NCI-H446 treated with DMSO at 0.1 percent for 48 hours (cell line): ENCODE measurements around the gene PTPN20.

Experiments used
- DNase-seq: peaks from one replicate; lab custom pipeline; 2025; lab: John Stamatoyannopoulos, UW

The PTPN20 gene

DNA sequence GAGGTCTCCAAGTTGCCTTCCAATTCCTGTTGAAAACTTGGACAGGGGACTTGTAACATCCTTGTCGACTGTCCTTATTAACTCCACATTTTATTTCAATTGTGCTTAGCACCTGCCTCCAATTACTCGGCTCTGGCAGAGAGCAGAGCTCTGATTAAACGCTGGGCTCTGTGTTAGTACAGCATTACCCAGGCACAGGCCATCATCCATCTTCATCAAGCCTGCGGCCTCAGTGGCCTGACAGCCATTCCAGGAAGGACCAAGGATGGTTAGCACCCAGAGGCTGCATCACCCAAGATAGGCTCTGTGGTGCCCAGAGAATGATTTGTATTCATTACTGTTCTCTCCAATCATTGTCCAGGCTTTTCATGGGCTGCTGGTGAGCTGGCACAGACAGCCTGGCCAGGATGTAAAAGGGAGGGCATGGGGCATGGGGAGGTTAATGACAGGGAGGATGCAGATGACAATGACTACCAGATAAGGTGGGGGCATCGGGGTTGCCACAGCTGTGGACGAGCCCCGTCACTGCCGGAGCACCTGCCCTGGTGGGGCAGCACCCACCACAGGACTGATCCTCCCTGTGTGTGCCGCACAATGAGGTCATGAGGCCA, 123.3 kb downstream of the PTPN20 start:
- DNase-seq, result no peak

DNA sequence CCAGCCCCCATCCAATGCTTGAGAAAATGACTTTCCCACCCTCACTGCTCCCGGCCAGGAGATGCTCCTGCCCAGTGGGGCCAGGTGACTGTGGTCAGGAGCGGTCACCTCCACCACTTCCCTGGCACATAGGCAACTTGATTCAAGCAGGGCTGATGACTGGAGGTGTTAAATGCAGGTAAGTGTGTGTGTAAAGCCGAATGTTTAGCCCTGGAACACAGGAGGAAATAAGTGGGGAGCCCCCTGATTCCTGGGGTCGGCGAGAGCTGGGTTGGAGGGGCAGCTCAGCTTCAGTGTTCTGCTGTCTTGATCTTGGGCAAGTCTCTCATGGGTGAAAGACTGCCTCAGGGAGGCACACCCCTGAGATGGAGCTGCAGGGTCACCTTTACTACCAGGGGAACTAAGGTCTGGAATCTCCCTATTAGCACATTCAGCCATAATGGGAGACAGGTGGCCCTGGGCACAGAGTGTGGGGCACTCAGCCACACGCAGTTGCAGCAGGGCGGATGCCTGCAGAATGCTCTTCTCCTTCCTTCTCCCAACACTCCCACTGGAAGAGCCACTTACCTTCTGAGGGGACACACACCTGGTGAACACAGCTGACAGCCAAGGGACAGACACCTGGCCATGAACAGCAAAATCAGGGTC, 124.1 kb downstream of the PTPN20 start:
- no peak for DNase-seq

GRCh38 chr10:47035819-47036337, 124.7 kb downstream of the PTPN20 start:
- DNase-seq, result no peak

- DNase-seq, result no peak
Observed at GRCh38 chr10:47036771-47037170, 125.5 kb downstream of the PTPN20 start.

DNA sequence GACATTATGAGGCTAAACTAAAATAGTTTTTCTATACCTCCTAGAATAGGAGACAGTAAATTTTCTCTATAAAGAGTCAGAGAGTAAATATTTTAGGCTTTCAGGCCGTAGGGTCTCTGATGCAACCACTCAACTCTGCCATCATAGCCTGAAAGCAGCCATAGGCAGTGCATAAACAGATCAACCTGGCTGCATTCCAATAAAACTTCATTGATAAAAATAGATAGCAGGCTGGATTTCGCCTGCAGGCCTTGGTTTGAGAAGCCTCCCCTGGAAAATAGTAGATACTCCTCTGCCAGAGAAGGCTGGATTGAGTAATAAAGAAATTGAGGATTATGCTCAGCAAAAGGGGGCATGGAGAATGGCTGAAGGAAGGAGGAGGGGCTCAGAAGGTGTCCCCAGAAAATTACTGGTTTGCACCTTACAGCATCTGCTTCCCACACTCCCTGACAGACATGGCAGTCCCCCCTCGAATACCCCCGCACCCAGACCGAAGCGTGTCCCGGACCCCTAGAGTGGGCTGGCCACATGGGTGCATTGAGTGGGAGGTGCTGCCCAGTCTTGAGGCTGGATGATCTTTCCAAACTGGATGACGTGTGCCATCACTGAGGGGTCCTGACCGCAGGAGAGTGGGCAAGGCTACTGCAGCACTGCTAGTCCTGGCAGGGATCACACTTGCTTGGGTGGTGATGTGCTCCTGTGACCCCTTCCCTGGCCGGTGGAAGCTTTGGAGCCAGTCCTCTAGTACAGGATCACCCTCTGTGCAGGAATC, 126.6 kb downstream of the PTPN20 start:
- DNase-seq, result no peak

- no peak for DNase-seq
Observed at GRCh38 chr10:47038881-47039561, 127.8 kb downstream of the PTPN20 start.

GRCh38 chr10:47039562-47039913, 128.3 kb downstream of the PTPN20 start:
- DNase-seq, result no peak

GRCh38 chr10:47040041-47040491, 128.8 kb downstream of the PTPN20 start:
- DNase-seq, result no peak

DNA sequence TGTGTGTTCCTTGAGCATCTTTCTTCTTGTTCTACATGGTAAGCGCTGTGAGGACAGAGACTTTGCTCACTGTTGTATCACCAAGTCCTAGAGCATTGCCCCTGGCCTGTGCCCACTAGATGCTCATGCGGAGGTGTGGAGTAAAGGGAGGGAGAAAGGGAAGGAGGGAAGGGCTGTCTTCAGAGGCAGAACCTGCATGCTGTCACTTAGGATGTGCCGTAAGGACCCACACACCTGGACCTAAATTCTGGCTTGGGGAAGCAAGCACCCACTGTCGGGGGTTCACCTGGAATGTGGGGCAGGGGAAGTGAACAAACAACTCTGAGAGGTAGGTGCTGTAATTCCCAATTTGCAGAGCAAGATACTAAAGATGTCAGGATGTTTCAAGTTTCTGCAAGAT, 129.5 kb downstream of the PTPN20 start:
- no peak for DNase-seq

GRCh38 chr10:47041396-47042198, 130.4 kb downstream of the PTPN20 start:
- DNase-seq, result no peak

DNA sequence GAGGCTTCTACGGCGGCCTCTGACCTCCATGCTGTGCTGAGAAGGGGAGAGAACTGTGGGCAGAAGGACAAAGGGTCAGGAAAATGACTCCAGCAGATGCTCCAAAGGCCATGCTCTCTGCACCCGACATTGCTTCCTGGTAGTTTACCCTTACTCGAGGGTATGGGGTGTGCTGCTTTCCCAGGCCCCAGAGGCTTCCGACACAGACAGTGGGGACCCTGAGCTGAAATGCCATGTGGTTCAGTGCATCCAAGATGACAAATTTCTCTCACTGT, 130.9 kb downstream of the PTPN20 start:
- DNase-seq, result no peak

- DNase-seq, result no peak
Observed at GRCh38 chr10:47042780-47043750, 131.8 kb downstream of the PTPN20 start.

GRCh38 chr10:47043928-47044538, 132.8 kb downstream of the PTPN20 start:
- DNase-seq, result no peak

DNA sequence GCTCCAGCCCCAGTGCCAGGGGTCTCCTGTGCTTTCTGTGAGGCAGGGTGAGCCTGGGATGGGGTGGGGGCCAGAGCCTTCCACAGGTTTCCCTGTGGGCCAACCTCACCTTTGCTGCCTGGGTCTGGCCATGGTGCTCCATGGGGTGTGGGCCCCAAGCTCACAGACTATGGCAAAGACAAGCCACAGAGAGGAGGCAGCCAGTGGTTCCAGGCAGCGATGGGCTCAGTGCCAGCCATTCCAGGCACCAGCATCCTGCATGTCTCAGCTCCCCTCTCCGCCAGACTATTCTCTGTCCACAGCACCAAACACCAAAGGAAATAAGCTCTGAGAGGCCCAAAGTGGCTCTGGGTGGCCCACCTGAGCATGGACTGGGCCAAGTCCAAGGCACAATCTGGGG, 133.5 kb downstream of the PTPN20 start:
- DNase-seq, result no peak

DNA sequence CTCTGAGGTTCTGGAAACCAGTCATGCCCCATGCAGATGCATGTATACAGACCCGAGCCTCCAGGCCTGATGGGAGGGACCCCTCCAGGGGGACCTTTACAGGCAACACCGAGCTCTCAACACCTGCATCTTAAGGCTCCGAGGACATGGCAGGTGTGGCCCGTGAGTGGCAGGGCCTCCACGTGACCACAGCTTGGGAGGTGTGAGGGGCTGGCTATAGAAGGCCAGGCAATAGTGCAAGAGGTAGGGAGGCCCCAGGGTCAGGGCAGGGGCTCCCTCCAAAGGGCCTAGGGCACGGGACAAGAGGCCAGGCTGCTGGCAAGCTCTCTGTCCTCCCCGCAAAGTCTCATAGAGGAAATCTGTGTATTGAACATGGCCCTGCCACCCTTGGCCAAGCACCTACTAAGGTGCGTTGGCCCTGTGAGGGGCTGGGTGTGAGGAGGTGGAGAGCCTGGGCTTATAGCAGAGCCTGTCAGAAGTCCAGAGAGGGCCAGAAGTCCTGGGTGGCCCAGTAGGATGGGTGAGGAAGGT, 134.2 kb downstream of the PTPN20 start:
- no peak for DNase-seq

- DNase-seq, result no peak
Observed at GRCh38 chr10:47046321-47047126, 135.3 kb downstream of the PTPN20 start.

DNA sequence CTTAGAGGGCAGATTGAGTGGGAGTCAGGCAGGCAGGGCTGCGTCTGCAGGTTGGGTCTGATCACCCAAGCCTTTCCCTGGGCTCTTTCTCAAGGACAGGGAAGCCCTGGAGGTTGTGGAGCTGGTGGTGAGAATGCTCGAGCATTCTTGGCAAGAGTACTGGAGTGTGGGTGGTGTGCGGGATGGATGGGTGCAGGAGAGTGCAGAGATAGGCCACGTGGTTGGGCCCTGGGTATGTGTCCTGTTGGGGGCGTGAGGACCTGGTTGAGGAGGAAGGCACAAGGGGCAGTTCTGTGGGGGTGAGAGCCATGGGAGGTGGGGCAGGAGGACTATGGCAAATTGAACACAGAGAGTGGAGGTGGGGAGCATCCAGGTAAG, 135.9 kb downstream of the PTPN20 start:
- DNase-seq, result no peak

DNA sequence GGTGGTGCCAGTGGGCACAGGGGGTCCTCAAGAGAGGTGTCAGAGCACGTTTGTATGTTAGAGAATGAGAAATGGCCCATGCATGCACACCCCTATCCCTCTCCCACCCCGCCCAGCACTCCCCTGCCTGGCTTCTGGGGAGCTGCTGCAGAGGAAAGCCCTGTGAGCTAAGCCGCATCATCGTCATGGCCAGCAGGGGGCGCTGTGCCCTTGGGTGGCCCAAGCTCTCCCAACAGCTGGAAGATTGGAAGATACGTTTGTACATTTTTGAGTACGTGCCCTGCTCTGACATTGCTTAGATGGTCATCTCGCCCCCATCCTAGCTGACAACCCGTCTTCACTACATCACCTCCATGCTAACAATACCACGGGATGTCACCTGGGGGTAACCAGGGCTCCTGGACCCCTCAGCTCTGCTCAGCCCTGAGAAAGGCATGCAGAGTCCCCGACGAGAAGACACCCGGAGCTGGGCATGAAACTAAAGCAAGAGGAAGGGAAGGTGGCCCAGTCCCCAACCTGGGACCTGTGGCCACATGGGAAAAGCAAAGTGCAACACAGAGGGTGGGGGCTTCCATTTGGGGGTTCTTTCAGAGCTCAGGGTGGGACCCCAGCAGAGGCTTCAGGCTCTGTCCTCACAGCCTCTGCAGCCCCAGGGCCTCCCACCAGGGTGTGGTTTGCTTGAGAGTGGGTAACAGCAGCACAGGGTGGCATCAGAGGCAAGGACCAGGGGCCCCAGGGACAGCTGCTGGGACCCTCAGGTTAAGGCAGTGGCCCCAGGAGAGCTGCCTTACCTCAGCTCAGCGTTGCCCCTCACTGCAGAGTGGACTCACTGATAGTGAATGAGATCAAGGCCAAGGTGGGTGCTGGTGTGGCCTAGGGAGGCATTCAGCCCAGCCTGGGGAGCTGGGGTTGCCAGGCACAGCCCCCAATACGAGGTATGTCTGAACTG, 136.6 kb downstream of the PTPN20 start:
- DNase-seq, result no peak
